HTERT RPE-1 (cell line): ENCODE data around the gene ARHGAP44.

Experiments
- in situ Hi-C: fragments of 300-500 bp; cut with MboI; formaldehyde crosslinking; loops from 4 replicates; pipeline ENCODE4 v1.14.3; 2020; ENCODE audit warnings: low sequenced_read_pairs

ARHGAP44 gene

GRCh38 chr17:12887088-12887487 is 97.8 kb downstream of the ARHGAP44 start:
- in situ Hi-C loops = no loop called here

DNA sequence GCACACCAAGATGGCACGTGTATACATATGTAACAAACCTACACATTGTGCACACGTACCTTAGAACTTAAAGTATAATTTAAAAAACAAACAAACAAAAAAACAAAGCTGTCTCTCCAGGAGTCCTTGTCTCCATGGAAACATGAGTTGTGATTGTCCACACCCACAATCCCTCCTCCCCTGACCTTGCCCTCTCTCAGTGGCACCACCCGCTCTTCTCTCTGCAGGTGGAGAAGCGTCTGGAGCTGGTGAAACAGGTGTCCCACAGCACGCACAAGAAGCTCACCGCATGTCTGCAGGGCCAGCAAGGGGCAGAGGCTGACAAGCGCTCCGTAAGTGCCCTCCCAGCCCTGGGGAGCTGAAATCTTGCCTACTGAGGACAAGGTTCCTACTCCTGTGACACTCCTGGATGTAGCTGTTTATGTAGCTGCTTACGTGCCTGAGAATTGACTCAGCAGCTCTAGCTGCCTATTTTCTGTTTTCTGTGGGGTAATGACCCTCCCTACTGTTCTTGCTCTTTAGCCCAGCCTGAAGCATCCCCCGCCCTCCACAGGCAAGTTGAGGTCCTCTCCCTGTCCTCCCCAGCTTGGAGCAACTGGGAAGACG is 107.0 kb downstream of the ARHGAP44 start:
- in situ Hi-C loops = no loop called here

DNA sequence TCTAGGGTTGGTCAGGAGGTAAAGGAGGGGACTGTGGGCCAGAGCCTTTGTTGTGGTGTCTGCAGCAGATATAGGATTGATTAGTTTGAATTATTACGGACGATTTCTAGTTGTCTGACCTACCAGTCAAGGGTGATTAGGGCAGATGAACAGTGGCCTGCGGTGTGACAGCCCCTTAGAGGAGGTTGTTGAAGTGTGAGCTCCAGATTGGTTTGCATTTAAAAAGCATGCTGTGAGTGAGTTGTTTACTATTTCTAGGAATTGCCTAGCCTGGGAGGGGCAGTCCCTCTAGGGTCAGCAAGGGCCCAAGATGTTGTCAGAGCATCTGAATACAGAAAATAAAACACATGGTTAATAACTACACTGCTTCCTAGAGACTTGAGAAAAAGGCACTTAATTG is 108.8 kb downstream of the ARHGAP44 start:
- in situ Hi-C loops = no loop called here

- in situ Hi-C loops = no loop called here
Observed at GRCh38 chr17:12899604-12900003, 110.3 kb downstream of the ARHGAP44 start.

GRCh38 chr17:12900474-12900873 is 111.2 kb downstream of the ARHGAP44 start:
- in situ Hi-C loops = no loop called here

DNA sequence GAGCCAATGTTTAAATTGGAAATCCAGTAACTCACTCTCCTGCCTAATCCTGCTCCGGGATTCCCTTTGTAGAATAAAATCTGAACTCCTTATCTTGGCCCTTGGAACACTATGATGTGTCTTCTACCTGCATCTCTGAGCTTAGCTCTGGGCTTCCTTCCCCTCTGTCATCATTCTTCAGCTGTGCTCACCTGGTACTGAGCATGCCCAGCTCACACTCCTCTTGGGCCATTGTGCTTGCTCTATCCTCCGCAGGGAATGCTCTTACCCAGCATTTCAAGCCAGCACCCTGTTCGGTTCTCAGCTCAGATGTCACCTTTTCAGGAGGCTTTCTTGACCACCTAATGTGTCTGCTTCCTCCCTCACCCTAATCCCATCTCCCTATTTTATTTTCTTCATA is 112.7 kb downstream of the ARHGAP44 start:
- in situ Hi-C loops = no loop called here

GRCh38 chr17:12907477-12907876 is 118.2 kb downstream of the ARHGAP44 start:
- in situ Hi-C loops = no loop called here

DNA sequence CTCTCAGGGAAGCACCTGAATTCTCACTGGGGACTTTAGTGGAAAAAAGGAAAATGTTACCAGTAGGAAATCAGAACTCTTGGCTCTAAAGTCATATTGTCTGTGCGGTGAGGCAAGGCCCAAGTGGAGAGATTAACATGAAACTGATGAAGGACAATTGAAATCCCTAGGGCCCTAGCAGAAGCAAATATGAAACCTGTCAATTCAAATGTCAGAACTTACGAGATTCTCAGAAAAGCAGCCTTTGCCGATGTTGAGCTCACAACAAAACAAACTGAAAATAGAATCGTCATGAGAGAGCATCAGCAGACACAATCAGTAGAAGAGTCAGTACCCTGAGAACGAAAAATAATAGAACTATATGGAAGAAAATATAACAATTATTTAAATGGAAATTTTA is 119.7 kb downstream of the ARHGAP44 start:
- in situ Hi-C loops = no loop called here

GRCh38 chr17:12909511-12909910 is 120.2 kb downstream of the ARHGAP44 start:
- in situ Hi-C loops = no loop called here

DNA sequence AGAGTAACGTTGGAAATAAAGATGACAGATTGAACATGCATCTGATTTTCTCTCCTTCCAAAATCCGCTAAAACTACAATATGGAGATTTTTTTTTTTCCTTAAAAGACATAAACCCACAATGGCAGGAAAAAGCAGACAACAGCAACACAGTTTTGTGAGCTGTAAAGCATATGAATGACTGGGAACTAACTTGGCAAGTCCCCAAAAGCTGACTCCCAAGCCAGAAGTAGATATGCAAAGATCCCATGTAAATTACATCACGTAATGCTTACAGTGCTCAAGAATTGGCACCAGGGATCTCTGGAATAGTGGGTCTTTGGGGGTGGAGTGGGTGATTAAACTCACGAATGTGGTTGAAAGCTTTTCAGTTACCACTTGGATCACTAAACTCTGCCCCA is 121.9 kb downstream of the ARHGAP44 start:
- in situ Hi-C loops = no loop called here

GRCh38 chr17:12917399-12917798 is 128.1 kb downstream of the ARHGAP44 start:
- in situ Hi-C loops = no loop called here

DNA sequence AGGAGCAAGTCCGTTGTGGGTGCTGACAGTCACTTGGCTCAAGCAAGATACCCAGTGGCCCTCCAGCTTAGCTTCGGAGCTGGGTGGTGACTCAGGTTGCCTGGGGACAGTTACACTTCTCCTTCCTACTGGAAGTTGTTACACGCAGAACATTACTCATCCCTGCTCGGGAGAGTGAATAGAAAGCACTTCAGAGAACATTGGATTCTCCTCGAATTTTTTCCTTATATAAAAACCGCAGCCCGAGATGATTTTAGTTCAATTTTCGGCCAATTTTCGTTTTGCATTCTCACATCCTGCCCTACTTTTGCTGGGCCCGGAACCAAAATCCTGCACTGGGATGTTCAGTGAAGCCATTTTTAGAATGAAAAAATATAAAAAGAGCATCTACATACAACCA is 128.8 kb downstream of the ARHGAP44 start:
- in situ Hi-C loops = no loop called here

- in situ Hi-C loops = no loop called here
Observed at GRCh38 chr17:12922120-12922519, 132.8 kb downstream of the ARHGAP44 start.

DNA sequence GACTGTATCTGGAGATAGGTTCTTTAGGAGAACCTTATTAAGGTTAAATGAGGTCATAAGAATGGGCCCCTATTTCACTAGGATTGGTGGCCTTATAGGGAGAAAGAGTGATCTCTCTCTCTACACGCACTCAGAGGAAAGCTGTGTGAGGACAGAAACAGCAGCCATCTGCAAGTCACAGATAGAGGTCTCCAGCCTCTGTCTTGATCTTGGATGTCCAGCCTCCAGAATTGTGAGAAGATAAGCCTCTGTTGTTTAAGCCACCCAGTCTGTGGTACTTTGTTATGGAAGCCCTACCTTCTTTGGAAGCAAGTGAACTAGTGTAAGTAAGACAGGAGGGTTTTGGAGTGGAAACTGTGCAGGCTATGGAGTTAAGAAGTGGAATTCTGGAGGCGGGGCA is 135.3 kb downstream of the ARHGAP44 start:
- in situ Hi-C loops = no loop called here

- in situ Hi-C loops = no loop called here
Observed at GRCh38 chr17:12927001-12927400, 137.7 kb downstream of the ARHGAP44 start.

- in situ Hi-C loops = no loop called here
Observed at GRCh38 chr17:12927541-12928425, 138.5 kb downstream of the ARHGAP44 start.

- in situ Hi-C loops = no loop called here
Observed at GRCh38 chr17:12928736-12929135, 139.4 kb downstream of the ARHGAP44 start.

- in situ Hi-C loops = no loop called here
Observed at GRCh38 chr17:12936501-12936900, 147.2 kb downstream of the ARHGAP44 start.

DNA sequence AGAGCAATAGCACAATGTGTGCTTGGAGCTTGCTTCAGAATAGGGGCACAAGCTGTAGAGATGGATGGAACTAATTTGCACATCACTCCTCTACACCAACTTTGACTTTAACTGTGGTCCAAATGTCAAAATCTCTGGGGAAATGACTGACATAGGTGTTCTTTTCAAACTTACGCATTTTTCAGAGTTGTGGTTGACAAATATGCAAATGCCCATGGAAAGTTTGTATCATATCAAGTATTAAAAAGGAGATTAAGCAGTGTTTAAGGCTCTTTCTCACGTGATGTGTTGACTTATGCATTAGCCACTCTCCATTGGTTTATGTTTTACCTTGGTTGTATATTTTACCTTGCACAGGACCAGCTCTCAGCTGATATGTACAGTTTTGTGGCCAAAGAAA is 151.4 kb downstream of the ARHGAP44 start:
- in situ Hi-C loops = no loop called here

- in situ Hi-C loops = no loop called here
Observed at GRCh38 chr17:12947047-12947446, 157.7 kb downstream of the ARHGAP44 start.

GRCh38 chr17:12952012-12952411 is 162.7 kb downstream of the ARHGAP44 start:
- in situ Hi-C loops = no loop called here

- in situ Hi-C loops = no loop called here
Observed at GRCh38 chr17:12953156-12953555, 163.9 kb downstream of the ARHGAP44 start.
